ENCODE measurements around the gene ABCB1. TPM values are rescaled to one million over a fixed set of nuclear protein-coding genes. Genes with fewer than 3 reads are reported as not detected.

Gene ABCB1
- total RNA-seq (10 to 100 TPM; 10.6 to 12.2 TPM), total RNA-seq (3.6 to 126 (median 30.4) reads per million in 172 experiments)
- polyA plus RNA-seq (2013, experiment 1 of 2), result 12.9 TPM
- polyA plus RNA-seq (2013, experiment 2 of 2), result 14.9 TPM

DNA sequence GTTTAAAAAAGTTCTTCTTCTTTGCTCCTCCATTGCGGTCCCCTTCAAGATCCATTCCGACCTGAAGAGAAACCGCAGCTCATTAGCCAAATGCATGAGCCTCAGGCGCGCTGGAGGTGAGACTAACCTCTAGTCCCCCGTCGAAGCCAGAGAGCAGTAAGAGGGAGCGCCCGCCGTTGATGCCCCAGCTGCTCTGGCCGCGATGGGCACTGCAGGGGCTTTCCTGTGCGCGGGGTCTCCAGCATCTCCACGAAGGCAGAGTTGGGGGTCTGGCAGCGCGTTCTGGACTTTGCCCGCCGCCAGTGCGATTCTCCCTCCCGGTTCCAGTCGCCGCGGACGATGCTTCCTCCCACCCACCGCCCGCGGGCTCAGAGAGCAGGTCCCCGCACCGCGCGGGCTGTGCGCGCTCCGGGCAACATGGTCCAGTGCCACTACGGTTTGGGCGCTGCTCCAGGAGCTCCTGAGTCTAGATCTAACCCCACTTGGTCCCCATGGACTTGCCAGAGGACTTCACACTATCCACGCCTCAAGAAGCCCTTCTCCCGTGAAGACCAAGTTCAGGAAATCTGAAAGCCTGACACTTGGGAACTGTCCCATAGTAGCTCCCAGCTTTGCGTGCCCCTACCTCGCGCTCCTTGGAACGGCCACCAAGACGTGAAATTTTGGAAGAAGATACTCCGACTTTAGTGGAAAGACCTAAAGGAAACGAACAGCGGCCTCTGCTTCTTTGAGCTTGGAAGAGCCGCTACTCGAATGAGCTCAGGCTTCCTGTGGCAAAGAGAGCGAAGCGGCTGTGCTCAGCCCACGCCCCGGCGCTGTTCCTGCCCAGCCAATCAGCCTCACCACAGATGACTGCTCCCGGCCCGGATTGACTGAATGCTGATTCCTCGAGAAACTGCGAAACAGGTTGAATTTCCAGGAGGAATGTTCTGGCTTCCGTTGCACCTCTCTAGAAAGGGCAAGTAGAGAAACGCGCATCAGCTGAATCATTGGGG, at the start of gene ABCB1:
ABCB1 (minus strand) TSS at position 755 of the 995 bp plus-strand sequence; CDS start at position 55, 700 bp downstream.
- POLR2A ChIA-PET, result interaction anchor here (0.5 to 3.1 kb wide), 12 partner anchors 9 to 620 kb away, joined by 3 to 33 read pairs (median 4); partner anchors contain the start of genes CROT, DMTF1, RUNDC3B and TMEM243
- Mint-ChIP-seq H3K27ac (peak within 1 kb of the TSS; percentile 59), H3K4me3 (peak within 1 kb of the TSS; percentile 86), H3K27me3 (peaks cover 29% of the 10 kb centered on the region), H3K4me1 (ENCODE audit: low read depth) (peaks cover 36% of the 10 kb centered on the region), H3K36me3 (ENCODE audit: low read depth) (no peaks in the 10 kb centered on the region), H3K9me3 (no peaks in the 10 kb centered on the region)
- Histone ChIP-seq H3K4me1 (ENCODE audit: insufficient read depth, low read length) (peaks cover 16% of the 10 kb centered on the region), H3K27ac (ENCODE audit: low read depth in 1 of 2, low read length in 2 of 2) (peak within 1 kb of the TSS in 1 of 2 donors; percentile 36), H3K27me3 (ENCODE audit: control insufficient read depth in 1 of 2, insufficient read depth in 2 of 2, low read length in 2 of 2) (peaks cover 4 to 7% of the 10 kb centered on the region in 2 experiments), H3K36me3 (ENCODE audit: insufficient read depth, low read length) (no peaks in the 10 kb centered on the region), H3K4me3 (ENCODE audit: low read length) (peak within 1 kb of the TSS; percentile 72), H3K9me3 (ENCODE audit: control insufficient read depth in 1 of 2, insufficient read depth in 1 of 2, low read length in 2 of 2) (peaks cover 0 to 7% of the 10 kb centered on the region in 2 experiments)
- peak; percentile 4 to 74 (median 33) for DNase-seq
- peak; percentile 94 for ATAC-seq (ENCODE audit: poor library complexity)
- CTCF ChIA-PET, result interaction anchor here (0.9 kb wide), 1 partner anchor 9 kb away, joined by 3 read pairs; no protein-coding TSS in a partner anchor
- intact Hi-C loops (cut with DNase I, micrococcal nuclease), result loop anchor here in 1 of 2 experiments (2.0 kb wide), 1 partner anchor 28 kb away; the partner anchor contains the start of gene RUNDC3B
- TF ChIP-seq, protein P1, sequence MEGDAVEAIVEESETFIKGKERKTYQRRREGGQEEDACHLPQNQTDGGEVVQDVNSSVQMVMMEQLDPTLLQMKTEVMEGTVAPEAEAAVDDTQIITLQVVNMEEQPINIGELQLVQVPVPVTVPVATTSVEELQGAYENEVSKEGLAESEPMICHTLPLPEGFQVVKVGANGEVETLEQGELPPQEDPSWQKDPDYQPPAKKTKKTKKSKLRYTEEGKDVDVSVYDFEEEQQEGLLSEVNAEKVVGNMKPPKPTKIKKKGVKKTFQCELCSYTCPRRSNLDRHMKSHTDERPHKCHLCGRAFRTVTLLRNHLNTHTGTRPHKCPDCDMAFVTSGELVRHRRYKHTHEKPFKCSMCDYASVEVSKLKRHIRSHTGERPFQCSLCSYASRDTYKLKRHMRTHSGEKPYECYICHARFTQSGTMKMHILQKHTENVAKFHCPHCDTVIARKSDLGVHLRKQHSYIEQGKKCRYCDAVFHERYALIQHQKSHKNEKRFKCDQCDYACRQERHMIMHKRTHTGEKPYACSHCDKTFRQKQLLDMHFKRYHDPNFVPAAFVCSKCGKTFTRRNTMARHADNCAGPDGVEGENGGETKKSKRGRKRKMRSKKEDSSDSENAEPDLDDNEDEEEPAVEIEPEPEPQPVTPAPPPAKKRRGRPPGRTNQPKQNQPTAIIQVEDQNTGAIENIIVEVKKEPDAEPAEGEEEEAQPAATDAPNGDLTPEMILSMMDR (IDR thresholded peaks at IDR 0.05), result no peak

DNA sequence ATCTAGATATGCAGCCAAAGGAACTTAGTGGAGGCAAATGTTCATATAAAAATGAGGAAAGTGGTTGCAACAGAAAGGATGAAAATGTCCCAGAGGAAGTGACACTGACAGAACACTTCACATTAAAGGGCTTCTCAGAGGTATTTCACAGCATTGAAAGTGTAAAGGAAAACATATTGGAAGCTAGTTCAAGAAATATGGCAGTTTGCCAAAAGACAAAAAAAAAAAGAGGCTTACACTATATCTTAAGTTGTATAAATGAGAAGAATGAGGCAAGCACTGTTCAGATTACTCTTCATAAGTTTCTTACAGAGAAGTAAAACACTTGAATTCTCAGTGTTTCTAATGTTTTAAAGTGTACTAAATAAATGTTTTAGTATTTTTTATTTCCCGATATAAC, 47.6 kb upstream of the ABCB1 start:
- intact Hi-C loops (cut with DNase I, micrococcal nuclease), result no loop called here

DNA sequence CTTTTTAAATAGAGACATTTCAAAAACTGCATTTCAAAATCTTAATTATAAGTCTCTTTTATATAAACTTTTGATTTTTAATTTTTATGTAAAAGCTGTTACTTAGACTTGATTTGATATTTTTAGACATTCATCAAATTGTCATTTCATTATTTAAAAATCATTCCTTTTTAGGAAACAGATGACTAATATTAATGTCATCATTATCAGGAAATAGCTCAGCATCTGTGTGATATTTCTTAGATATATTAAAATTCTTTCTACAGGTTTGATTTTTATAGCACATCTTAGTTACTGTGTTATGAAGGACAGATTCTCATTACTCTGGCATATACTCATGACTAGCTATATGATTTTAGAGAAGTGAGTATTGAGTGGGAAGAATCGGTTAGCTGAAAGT, 44.8 kb upstream of the ABCB1 start:
- no peaks in the 10 kb centered on the region for H3K4me1 Mint-ChIP-seq (ENCODE audit: low read depth)
- Histone ChIP-seq H3K27ac (ENCODE audit: low read depth in 1 of 2, low read length in 2 of 2) (no peak overlapping the region), H3K27me3 (ENCODE audit: control insufficient read depth in 1 of 2, insufficient read depth in 2 of 2, low read length in 2 of 2) (peaks cover 0 to 5% of the 10 kb centered on the region in 2 experiments), H3K4me1 (ENCODE audit: insufficient read depth, low read length) (no peaks in the 10 kb centered on the region), H3K4me3 (ENCODE audit: low read length) (no peak overlapping the region), H3K9me3 (ENCODE audit: control insufficient read depth in 1 of 2, insufficient read depth in 1 of 2, low read length in 2 of 2) (no peaks in the 10 kb centered on the region), H3K36me3 (ENCODE audit: insufficient read depth, low read length) (no peaks in the 10 kb centered on the region)
- intact Hi-C loops (cut with DNase I, micrococcal nuclease), result no loop called here
- ChIA-PET POLR2A (no interaction called here), CTCF (interaction anchor here (0.7 kb wide), 1 partner anchor 550 kb away, joined by 3 read pairs; no protein-coding TSS in a partner anchor)
- no peaks in the 10 kb centered on the region for H3K36me3 Mint-ChIP-seq (ENCODE audit: low read depth)
- H3K4me3 Mint-ChIP-seq, result no peak overlapping the region
- ATAC-seq (ENCODE audit: poor library complexity), result no peak
- H3K27me3 Mint-ChIP-seq, result peaks cover 4% of the 10 kb centered on the region
- TF ChIP-seq, protein P1 (IDR thresholded peaks at IDR 0.05), result no peak
- no peak overlapping the region for H3K27ac Mint-ChIP-seq
- no peak for DNase-seq
- H3K9me3 Mint-ChIP-seq, result no peaks in the 10 kb centered on the region

More for the DNA sequence above, 47.6 kb upstream of the ABCB1 start:
- H3K27ac Mint-ChIP-seq, result no peak overlapping the region
- peaks cover 4% of the 10 kb centered on the region for H3K27me3 Mint-ChIP-seq
- Histone ChIP-seq H3K27ac (ENCODE audit: low read depth in 1 of 2, low read length in 2 of 2) (no peak overlapping the region), H3K9me3 (ENCODE audit: control insufficient read depth in 1 of 2, insufficient read depth in 1 of 2, low read length in 2 of 2) (no peaks in the 10 kb centered on the region), H3K4me1 (ENCODE audit: insufficient read depth, low read length) (no peaks in the 10 kb centered on the region), H3K36me3 (ENCODE audit: insufficient read depth, low read length) (no peaks in the 10 kb centered on the region), H3K27me3 (ENCODE audit: control insufficient read depth in 1 of 2, insufficient read depth in 2 of 2, low read length in 2 of 2) (peaks cover 0 to 5% of the 10 kb centered on the region in 2 experiments), H3K4me3 (ENCODE audit: low read length) (no peak overlapping the region)
- no peaks in the 10 kb centered on the region for H3K9me3 Mint-ChIP-seq
- H3K4me1 Mint-ChIP-seq (ENCODE audit: low read depth), result no peaks in the 10 kb centered on the region
- ATAC-seq (ENCODE audit: poor library complexity) (no peak), DNase-seq (no peak)
- CTCF ChIA-PET, result no interaction called here
- H3K36me3 Mint-ChIP-seq (ENCODE audit: low read depth), result no peaks in the 10 kb centered on the region
- H3K4me3 Mint-ChIP-seq, result no peak overlapping the region
- POLR2A ChIA-PET, result no interaction called here
- TF ChIP-seq, protein P1 (IDR thresholded peaks at IDR 0.05), result no peak
